ENCODE results near the gene DLG2.

Gene DLG2

DNA sequence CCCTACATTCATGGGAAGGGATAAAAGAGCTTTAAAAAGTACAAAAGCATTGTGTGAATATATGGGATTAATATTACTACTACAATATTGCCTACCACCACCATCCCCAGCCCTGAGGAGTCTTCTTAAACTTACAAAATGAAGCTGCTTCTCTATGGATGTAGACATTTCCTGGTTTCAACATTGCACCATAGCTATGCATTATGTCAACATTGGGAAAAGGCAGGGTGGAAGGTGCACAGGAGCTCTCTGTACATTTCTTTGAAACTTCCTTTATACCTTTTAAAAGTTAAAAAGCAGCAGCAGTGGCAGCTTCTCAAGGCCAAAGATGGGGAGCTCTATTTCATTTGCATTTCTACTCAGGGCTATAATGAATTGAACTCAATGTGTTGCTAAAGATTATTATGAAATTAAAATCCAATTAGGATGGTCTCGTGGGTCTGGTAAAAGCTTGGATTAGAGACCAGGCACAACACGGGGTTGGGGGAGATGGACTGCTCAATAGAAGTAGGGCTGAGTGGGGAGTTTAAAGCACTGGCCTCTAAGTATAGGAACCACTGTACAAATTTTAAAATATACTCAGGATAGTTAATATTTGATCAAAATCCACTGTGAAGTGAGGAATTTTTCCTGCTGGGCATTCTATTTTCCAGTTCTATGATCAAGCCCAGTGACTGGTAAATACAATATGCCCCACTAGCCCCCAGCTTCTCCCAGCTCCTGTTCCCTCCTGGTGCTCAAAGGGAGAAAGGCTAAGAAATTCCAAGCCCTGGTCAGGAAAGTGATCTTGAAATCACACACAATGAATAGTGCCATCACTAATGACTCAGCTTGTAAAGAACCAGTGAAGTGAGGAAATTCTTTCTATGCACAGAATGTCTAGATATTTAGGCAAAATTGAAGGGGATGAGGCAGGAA lies 1978.3 kb downstream of the DLG2 start:
- no peak for DNase-seq

DNA sequence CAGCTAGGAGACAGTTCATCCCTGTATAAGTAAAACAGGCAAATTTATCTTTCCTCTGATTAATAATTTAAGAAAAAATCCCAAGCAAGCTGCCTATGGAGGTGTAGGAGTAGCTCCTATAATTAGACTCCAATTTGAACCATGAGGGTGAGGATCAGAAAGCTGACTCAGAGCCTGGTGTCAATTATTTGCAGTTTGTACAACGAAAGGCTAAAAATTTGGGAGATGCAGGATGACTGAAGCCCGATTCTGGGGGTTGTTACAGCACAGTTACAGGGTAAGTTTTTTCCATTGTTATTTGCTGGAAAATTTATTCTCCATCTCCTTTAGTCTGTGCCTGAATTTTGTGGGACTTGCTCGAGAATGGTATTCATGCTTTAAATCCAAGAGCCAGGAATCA lies 1981.6 kb downstream of the DLG2 start:
- DNase-seq, result no peak

DNA sequence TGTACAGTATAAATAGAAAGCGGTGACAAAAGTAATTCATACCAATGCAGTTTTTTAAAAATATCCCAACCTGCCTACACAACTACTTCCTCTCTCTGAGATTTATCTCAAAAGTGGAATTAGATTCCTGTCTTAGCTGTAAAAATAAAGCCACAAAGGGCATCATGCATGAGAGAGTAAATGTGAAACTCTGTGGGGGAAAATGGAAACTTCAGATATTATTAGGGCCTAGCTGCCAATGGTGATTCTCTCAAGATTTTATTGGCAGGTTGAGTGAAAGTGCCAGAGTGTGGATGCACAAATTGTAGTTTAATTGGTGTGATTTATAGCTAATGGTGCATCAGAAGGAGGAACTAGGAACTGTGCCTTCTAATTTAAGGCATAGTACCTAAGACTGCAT lies 1984.0 kb downstream of the DLG2 start:
- DNase-seq, result no peak

DNA sequence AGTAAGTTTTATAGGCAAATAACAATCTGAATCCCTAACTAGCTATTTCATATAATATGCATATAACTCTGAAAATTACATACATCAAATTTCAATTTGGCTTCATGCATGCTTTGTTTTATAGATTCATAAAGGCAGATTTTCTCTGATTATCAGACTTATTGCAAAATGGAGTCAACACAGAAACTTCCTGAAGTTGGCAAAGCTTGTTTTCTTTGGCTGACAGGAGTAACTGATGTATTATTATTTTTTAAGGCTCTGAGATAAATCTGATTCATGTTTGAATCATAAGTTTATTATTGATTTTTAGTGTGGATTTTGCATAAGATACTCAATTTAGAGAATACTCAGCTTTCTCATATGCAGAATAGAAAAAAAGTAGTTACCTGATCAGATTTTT lies 1984.6 kb downstream of the DLG2 start:
- no peak for DNase-seq

DNA sequence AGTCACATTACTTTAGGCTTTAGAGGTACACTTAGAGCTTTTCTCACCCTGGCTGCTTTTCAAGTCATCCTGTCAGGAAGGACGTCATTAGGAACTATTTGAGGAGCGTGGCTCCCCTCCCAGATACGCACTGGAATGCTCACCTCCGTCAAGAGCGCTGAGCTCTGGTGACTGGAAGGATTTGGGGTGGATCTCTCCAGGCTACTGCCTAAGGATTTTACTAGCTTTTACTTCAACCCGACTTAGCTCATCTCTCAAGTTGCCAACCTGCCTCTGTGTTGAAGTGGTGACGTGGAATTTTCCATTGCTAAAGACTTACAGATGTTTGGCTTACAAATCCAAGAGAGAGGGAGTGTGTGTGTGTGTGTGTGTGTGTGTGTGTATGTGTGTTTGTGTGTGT lies 1985.6 kb downstream of the DLG2 start:
- peak; percentile 82 for DNase-seq

DNA sequence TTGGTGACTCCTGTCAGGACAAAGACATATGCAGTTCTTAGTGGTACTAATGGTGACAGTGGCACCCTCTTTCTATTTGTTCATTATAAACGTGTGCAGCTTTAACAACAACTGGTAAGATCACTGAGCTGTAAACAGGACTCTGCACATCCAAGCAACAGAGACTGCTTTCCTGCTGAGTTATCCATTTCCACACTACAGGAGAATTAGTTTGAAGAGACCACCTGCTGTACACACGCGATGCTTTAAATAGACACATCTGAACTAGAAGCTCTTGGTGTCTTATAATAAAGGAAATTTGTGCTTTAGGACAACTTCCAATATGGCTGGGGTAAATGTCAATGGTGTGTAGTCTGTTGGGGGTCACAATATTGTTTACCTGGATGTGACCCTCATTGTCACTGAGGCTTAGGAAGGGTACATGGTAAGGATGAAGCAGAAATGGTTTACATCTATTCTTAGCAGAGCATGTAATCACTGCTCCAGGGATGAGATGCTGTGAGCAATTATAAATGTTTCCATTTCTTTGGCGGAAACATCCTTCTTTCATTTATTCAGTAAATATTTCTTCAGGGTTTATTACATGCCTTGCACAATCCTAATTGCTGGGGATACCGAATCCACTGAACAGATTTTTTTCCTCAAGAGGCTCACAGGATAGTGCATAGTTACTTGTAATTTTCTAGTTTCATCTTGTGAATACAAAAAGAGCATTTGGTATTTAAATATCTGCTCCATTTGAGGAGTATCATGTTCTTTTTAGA lies 1987.0 kb downstream of the DLG2 start:
- DNase-seq, result no peak

DNA sequence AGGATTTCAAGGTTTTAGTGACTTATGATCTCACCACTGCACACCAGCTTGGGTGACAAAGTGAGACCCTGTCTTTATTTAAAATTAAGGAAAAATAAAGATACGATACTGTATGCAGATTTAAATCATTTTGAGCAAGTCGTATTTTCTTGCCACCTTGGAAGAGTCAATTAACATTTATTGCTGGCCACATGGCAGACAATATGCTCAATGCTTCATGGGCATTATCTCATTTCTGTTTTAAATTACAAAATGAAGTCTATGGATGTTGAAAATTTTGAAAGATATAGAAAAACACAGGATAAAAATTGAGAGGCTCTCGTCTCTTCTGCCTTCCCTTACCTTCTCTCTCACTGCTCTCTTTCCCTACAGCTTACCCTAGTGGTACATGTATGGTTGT lies 1992.0 kb downstream of the DLG2 start:
- DNase-seq, result no peak

DNA sequence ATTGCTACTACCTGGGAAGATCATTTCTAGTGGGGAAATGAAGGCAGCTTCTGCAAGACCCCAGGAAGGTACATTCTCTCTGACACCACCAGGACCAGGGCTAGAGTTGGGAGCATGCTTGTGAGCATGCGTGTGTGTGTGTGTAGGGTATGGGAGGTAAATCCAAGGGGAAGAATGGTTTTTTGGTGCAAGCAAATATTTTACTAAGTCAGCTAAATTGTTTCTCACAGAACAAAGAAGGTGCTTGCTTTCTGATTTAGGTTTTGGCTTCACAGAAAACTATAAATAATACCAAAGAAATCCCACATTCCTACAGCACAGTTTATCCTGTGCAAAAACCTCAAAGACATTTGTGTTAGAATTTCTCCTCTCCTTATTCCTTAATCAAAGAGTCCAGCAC lies 1996.9 kb downstream of the DLG2 start:
- DNase-seq, result no peak

DNA sequence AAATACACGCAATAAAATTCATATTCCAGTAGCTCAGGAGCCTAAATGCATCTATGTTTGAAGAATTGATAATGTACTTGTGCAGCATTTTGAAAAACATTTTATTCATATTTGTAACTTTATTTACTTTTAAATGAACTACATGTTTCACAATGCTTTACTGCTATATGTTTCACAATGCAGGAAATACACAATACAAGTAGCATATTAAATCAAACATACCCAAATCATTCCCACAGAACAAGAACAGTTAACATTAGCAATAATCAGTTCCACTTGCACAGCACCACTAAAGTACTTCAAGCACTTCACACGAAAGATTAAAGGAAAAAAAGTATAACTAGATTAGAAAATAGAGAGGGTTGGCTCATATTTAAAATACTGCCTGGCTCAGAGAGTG lies 1997.4 kb downstream of the DLG2 start:
- no peak for DNase-seq

DNA sequence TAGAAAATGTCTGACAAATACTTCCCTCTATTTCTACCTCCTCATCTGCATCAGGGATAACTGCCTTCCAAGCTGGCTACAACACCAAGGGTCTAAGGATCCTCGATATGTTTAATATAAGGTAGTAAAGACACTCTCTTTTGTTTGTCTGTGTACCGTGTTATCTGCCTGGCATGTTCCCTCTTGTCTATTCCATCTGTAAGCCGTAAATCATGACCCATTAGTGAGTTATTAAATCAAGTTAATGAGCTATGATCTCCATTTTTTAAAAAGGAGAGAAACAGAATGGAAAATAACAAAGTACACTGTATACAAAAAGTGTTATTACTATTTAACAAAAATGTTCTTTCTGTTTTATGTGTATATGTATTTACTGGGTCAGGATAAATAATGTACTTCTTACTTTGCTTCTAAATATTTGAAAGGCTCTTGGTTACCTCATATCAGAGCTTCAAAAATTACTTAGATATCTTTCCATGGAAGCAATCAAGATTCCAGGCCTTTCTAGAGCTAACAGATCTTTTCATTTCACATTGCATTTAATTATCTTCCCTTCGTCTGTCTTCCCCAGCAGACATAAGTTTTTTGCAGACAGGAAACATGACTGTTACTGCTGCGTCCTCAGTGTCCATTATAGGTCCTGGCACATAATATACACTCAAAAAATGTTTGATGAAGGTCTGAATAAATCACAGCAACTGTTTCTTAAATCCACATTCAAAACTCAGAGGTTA lies 1998.4 kb downstream of the DLG2 start:
- no peak for DNase-seq

DNA sequence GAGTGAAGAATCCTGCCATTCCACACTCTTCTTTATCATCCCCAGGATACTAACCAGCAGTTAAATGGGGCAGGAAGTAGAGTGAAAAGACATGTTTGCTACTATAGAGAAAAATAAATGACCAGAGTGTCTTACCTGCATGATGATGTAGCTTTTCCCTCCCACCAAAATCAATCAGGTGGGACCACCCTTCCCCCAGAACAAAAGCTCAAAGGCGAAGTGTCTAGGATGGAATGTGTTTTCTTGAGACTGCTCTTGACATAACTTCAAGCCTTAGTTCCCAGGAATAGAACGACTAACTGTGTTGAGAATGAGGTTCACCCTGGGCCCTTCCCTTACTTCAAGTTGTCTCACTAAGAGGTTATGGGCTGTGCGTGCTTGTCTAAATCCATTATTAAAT lies 2001.8 kb downstream of the DLG2 start:
- DNase-seq, result no peak

DNA sequence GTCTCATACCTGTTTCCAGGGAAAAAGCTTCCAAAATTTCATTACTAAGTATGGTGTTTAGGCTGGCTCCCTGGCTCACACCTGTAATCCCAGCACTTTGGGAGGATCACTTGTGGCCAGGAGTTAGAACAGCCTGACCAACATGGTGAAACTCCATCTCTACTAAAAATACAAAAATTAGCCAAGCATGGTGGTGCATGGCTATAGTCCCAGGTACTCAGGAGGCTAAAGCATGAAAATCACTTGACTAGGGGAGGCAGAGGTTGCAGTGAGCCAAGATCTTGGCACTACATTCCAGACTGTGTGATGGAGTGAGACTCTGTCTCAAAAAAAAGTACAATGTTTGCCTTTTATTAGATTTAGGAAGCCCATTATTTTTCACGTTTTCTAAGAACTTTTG lies 2009.5 kb downstream of the DLG2 start:
- DNase-seq, result no peak

DNA sequence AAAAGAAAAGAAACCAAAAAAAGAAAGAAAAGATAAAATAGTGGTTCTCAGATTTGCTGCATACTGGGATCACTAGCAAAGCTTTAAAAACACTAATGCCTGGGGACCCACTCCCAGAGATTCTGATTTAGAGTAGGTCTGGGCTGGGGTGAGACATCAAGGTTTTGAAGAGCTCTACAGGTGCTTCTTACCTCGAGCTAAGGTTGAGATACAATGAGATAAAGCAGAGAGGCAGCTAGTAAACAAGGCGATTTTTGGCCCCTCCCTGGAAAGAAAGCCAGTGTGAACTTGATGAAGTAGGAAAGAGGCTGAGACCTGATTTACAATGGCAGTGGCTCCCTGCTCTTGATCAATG lies 2013.4 kb downstream of the DLG2 start:
- no peak for DNase-seq

DNA sequence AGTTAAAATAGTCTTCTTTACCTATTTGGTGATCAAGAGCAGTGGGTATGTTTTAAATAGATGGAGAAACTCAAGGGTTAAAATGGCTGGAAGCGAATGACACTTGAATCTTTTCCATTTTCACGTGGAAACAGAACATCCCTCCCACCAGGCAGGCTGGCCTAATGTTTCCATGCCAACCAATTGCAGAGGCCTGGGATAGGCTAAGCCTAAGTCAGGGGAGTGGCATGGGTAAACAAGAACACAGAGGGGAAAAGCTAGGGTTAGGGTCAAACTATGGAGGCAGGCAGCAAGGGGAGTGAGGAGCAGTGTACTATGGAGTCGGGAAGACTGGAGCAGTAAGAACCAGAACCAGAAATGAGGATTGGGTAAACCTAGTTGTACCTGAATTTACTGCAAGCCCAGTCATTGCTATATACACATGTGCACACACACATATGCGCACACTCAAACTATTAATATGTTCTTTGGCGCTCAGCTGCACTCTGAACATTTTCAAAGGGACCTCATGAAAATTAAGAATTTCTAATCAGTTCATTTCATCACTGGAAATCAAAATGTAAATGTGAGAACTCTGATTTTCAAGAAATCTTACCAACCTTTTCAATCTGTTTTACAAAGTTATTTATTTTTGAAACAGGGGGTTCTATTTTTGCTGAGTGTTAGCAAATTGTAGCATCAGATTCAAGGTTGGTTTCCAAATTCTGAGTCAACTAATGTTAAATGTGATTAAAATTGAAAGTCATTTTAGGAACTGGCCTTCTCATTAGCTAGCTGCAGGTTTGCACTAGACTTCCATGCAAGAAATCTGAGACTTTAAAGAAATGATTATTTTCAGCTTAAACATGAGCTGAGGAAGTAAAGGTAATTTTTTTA lies 2014.0 kb downstream of the DLG2 start:
- DNase-seq, result no peak

DNA sequence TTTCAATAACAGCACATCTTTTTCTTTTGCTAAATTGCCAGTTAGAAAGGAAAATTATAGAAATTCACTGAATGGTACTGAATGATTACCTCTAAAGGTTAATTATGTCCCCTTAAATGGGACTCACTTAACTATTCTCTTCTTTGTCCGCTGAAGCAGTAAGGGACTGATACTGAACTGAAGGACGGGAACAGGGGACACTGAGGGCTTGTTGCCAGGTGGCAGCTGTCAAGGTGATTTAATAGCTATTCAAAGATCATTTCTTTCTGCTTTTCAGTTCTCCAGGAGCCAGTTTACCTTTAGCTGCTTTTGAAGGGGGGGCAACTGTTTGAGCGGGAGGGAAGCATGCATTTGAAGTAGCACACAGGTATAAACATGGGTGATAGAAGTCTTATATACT lies 2015.5 kb downstream of the DLG2 start:
- DNase-seq, result no peak

DNA sequence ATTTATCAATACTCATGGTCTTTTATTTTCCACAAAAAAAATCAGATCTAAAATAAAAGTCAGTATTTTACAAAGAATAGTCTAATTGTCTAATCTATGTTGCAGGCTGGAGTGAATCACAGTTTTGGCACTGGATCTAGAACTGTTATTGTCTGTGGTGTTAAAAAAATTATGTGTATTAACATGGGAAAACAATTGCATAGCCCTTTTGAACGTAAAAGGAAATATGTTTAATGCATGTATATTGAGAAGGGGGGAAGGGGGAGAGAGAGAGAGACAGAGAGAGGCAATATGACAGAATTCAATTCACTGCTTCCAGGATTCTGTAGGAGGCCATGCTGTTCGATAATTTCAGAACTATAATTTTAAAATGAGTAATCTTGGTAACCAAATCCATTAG lies 2016.1 kb downstream of the DLG2 start:
- no peak for DNase-seq

DNA sequence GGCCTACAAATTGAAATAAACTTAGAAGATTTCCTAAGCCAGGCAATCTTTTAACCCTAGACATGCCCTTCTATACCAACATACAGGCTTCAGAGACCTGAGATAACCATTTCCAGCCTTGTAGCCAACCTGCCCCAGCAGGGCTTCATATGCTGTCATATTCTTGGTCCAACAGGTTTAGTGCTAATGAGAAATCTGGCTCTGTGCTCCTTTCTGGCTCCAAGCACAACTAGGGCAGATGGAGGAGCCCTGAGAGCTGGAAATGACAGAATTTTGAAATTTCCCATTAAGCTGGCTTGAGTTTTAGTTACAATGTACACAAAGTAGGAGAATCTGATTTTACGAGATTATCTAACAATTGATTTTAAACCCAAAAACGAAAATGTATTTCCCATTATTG lies 2018.0 kb downstream of the DLG2 start:
- DNase-seq, result no peak

DNA sequence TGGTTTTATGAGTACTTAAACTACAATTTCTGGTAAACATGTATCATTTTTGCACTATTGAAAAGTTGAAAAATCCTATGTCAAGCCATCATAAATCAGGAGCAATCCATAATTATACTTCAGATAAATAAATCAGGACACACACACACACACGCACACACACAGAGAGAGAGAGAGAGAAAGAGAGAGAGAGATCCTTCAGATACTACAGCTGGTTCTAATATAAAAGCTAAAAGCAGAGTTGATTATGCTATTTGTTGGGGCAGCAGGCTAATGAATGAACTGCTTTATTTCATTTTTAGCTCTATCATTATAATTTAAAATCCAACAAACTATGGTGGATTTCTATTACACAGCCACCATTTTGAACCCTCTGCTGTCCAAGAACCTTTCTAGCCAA lies 2018.6 kb downstream of the DLG2 start:
- no peak for DNase-seq

DNA sequence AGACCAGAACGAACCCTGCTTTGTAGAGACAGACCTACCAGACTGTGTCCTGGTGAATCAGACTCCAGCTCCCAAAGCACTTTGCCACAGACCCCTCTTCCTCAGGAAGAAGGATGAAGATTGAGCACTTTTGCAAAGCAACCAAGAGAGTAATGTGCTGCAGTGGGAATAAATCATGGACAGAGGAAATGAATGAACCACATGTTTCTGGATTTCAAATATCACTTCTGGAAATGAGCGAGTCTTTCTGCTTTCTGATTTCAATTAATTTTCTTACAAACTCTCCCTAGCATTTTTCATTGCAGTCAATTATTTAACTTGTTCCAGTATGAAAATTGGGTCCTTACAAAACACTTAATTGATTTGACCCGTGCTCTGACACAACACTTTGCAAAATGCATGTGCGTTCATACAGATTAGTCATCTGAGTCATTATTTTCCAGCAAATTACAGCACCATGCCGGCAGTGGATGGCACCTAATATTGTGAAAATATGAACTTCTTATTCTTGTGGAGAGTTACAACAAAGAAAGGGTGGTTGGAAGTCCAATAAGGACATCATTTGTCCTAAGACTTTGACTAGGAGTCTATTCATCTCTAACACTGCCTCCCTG lies 2025.1 kb downstream of the DLG2 start:
- DNase-seq, result peak; percentile 27

DNA sequence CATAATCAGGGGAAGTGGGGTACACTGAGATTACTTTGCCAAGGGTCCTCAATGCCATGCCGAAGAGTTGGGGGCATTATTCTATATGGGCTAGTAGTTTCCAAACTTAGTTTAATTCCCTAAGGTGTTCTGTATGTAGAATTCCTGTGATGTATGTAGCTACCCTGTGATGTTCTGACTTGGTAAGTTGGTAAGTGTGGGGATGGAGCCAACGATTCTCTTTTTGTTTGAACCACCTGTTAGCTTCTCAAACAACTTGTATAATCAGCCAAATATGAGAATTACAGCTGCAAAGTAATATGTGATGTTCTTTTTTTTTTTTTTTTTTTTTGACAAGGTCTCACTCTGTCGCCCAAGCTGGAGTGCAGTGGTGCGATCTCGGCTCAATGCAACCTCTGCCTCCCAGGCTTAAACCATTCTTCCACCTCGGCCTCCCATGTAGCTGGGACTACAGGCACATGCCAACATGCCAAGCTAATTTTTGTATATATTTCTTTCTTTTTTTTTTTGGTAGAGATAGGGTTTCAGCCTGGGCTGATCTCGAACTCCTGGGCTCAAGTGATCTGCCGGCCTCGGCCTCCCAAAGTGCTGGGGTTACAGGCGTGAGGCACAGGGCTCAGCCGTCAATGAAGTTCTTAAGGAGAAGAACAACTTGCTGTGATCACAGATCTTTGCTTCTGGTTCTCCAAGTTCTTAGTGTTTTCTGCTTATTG lies 2025.8 kb downstream of the DLG2 start:
- DNase-seq, result no peak

DNA sequence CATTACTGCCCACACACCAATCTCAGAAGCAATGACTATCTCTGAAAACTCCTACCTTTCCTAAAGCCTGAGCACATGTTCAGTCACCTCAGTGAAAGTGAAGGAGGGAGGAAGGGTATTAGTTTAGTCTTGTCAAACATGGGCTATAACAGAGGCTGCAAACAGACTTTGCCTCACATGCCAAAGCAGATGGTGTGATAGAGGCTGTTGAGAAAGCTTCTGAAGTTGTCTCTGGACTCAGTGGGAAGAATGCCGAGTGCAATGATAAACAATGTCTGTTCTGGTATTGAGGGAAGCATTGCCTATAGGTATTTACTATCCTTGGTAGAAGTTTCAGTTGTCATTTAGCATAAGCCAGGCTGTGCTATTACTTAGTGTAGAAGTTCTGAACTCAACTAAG lies 2026.5 kb downstream of the DLG2 start:
- DNase-seq, result no peak

DNA sequence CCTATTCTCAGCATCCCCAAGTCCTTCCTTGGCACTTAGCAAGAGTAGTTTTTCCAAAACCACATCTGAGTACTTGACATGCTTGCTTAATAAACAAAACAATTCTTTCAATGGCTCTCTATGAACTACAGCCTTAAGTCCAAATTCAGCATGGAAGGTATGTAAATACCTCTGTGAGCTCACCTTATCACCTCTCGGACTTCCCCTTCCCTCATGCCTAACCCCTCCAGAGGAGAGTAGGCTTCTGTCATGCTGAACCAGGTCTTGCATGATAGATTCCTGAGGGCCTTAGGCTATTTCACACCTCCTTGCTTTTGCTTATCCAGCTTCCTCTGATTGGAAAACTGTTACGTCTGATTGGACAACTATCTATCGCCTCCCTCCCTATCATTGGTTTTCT lies 2028.1 kb downstream of the DLG2 start:
- no peak for DNase-seq

Measured in fibroblast of skin of right quadriceps (primary cell).